Measurements from ENCODE around the gene GAPVD1.

GRCh38 chr9:125398243-125398642 is 136.6 kb downstream of the GAPVD1 start:
- TF ChIP-seq TAF1 (IDR thresholded peaks at IDR 0.05; ENCODE audit: borderline replicate concordance, insufficient read depth, low read length) (no peak), REST (IDR thresholded peaks at IDR 0.05; ENCODE audit: insufficient read depth in 1 of 2, low read depth in 2 of 2, low read length in 2 of 2) (no peak), POLR2AphosphoS5 (IDR thresholded peaks at IDR 0.05; ENCODE audit: low read depth, low read length) (no peak), SIN3A (IDR thresholded peaks at IDR 0.05; ENCODE audit: borderline replicate concordance, insufficient read depth, low read length) (no peak), FOXP2 (optimal IDR thresholded peaks at IDR 0.05; ENCODE audit: borderline replicate concordance, extremely low read depth, extremely low read length, insufficient read depth) (no peak)
